NK-92 (cell line): ENCODE results near the gene TPX2.

ENCODE experiments used
- DNase-seq: peaks from one replicate; lab custom pipeline; 2025; ENCODE audit not compliant: unreplicated experiment; lab: John Stamatoyannopoulos, UW

TPX2 gene, protein sequence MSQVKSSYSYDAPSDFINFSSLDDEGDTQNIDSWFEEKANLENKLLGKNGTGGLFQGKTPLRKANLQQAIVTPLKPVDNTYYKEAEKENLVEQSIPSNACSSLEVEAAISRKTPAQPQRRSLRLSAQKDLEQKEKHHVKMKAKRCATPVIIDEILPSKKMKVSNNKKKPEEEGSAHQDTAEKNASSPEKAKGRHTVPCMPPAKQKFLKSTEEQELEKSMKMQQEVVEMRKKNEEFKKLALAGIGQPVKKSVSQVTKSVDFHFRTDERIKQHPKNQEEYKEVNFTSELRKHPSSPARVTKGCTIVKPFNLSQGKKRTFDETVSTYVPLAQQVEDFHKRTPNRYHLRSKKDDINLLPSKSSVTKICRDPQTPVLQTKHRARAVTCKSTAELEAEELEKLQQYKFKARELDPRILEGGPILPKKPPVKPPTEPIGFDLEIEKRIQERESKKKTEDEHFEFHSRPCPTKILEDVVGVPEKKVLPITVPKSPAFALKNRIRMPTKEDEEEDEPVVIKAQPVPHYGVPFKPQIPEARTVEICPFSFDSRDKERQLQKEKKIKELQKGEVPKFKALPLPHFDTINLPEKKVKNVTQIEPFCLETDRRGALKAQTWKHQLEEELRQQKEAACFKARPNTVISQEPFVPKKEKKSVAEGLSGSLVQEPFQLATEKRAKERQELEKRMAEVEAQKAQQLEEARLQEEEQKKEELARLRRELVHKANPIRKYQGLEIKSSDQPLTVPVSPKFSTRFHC

DNA sequence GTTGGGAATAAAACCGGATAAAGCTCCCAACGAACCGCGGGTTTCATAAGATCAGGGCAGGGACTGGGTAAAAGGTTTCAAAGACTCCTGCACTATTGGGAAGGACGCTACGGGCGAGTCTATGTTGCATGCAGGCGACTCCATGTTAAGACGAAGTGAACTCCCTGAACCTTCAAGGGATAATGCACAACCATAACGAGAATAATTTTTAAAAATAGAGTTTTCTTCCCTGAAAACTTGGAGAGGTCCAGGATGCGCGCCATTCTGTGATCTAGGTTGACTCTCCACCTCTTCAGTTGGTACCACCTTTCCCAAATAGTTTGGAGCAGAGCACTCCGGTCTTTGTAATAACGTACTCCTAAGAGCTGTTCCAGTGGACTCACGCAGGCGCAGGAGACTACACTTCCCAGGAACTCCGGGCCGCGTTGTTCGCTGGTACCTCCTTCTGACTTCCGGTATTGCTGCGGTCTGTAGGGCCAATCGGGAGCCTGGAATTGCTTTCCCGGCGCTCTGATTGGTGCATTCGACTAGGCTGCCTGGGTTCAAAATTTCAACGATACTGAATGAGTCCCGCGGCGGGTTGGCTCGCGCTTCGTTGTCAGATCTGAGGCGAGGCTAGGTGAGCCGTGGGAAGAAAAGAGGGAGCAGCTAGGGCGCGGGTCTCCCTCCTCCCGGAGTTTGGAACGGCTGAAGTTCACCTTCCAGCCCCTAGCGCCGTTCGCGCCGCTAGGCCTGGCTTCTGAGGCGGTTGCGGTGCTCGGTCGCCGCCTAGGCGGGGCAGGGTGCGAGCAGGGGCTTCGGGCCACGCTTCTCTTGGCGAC lies at the start of gene TPX2:
Gene TPX2 (plus strand): TSS at position 562 of the 821 bp plus-strand sequence. CDS start 18,187 bp downstream, outside the sequence.
- peak; percentile 40 for DNase-seq

DNA sequence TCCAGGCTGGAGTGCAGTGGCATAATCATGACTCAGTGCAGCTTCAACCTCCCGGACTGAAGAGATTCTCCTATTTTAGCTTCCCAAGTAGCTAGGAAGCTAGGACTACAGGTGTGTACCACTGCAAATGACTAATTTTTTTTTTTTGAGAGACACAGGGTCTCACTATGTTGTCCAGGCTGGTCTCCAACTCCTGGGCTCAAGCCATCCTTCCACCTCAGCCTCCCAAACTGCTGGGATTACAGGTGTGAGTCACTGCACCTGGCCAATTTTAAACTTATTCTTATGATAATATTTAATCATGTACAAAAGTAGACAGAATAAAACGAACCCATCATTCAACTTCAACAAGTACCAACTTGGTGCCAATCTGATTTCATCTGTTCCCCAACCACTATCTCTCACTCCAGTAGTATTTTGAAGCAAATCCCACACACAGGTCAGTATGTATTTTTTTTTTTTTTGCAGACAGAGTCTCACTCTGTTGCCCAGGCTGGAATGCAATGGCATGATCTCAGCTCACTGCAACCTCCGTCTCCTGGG lies 48.9 kb upstream of the TPX2 start:
- DNase-seq: no peak

DNA sequence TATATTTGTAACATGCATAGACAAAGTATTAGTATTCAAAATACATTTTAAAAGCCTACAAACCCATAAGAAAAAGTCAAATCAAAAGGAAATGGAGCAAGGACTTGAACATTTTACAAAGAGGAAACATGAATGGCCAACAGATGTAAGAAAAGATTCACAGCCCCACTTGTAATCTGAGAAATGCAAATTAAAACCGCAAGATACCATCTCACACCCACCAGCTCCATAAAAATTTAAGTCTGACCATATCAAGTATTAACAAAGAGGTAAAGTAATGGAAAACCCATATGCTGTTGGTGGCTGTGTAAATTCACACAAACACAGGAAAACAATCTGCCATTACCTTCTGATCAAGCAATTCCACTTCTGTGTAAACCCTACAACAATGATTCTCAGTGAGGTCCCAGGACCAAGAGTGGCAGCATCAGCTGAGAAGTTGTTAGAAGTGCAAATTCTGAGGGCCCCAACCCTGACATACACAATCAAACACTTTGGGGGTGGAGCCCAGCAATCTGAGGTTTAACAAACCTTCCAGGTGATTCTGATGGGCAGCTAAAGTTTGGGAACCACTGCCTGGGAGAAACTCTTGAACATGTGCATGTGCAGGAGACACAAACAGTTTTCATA lies 47.3 kb upstream of the TPX2 start:
- DNase-seq: no peak

DNA sequence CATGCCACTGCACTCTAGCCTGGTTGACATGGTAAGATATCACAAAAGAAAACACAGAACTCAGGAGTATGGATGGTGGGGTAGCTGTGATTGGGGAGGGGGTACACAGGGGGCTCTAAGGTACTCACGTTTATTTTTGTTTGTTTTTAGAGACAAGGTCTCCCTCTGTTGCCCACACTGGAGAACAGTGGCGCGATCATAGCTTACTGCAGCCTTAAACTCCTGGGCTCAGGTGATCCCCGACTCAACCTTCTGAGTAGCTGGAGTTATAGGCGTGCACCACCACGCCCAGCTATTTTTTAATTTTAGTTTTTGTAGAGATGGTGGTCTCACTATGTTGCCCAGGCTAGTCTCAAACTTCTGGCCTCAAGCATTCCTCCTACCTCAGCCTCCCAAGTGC lies 45.7 kb upstream of the TPX2 start:
- DNase-seq: no peak

DNA sequence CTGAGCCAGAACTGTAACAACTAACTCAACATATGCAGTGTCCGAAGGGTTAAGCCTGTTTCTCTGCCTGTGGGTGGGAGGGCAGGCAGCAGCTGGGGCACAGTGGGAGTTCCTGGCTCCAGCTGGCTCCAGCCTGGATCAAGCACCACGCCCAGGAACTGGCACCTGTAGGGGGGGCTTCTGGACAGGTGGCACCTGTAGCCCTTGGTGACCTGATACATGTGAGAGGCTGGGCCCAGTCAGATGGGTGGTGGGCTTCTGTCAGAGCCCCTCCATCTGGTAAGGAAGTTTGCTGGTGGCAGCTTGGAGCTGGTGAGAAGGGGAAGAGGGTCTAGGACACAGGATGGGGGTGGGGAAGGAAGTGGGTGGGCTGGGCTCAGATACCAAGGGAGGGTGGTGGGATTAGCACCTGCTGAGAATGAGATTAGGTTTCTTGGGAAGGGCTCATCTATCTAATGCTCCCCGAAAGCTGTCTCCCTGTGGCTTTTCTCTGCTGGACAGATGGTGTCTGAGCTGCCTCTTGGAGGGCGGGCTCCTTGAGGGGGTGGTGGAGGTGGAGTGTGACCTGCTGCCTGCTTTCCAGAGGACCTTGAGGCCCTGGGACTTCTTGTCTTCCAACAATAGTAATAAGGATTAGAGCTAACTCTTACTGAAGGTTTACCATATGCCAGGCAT lies 45.0 kb upstream of the TPX2 start:
- no peak for DNase-seq

DNA sequence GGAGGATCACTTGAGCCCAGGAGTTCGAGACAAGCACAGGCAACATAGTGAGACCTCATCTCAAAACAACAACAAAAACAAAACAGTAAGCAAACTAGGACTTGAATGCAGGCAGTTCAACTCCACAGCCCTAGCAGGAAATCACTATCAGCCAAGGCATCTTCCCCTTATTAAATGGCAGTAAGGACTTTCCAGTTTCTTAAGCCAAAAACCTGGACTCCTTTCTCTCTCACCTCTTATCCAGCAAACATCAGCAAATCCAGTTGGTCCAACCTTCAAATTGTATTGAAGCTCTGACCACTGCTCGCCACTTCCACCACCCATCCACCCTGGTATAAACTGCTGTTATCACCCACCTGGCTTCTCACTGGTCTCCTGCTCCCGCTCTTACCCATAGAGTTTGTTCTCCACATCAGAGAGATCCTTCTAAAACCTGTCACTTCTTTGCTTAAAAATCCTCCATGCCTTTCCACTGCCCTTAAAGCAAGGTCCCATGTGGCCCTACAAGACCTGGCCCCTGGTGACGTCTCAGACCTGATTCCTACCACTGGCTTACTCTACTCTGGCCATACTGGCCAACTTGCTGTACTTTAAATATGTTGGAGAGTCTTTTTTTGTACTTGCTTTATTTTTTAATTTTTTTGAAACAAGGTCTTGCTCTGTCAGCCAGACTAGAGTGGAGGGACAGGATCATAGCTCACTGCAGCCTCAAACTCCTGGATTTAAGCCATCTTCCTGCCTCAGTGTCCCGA lies 44.1 kb upstream of the TPX2 start:
- no peak for DNase-seq

DNA sequence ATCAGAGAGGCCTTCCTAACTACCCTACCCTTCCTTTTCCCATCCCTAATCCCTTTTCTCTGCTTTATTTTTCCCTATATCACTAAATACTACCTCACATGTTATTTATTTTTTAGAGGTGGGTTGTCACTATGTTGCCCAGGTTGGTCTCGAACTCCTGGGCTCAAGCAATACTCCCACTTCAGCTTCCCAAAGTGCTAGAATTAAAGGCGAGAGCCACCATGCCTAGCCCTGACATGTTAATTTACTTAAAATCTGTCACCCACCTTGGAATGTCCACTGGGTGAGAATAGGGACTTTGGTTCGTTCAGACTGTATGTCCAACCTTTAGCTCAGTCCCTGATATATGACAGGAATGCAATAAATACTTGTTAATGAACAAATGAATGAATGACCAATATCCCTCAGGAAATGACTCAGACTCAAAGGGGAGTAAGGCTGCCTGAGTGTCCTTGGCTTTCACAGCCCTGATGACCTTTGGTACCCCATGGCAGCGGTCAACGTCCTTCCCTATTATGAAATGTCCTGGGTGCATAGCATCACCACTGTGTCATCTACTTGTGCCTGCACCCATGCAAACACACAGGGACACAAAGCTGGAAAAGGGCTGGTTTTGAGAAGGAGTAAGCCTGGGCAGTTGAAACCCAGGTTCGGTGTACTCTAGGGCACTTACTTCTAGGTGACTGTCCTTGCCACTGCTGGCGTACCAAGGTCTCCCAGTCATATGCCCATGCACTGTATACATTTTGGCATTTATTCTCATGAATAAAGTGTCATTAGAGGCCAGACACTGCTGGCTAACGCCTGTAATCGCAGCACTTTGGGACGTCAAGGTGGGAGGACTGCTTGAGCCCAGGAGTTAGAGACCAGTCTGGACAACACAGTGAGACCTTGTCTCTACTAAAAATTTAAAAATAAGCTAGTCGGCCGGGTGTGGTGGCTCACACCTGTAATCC lies 43.0 kb upstream of the TPX2 start:
- DNase-seq: no peak

DNA sequence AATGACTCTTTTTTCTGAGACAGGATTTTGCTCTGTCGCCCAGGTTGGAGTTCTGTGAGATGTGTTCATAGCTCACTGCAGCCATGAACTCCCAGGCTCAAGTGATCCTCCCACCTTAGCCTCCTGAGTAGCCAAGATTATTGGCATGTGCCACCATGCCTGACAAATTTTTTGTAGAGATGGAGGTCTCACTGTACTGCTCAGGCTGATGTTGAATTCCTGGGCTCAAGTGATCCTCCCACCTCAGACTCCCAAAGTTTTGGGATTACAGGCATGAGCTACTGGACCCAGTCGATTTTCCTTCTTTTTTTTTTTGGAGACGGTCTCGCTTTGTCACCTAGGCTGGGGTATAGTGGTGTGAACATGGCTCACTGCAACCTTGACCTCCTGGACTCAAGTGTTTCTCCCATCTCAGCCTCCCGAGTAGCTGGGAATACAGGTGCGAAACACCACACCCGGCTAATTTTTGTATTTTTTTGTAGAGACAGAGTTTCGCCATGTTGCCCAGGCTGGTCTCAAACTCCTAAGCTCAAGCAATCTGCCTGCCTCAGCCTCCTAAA lies 40.8 kb upstream of the TPX2 start:
- DNase-seq: no peak

DNA sequence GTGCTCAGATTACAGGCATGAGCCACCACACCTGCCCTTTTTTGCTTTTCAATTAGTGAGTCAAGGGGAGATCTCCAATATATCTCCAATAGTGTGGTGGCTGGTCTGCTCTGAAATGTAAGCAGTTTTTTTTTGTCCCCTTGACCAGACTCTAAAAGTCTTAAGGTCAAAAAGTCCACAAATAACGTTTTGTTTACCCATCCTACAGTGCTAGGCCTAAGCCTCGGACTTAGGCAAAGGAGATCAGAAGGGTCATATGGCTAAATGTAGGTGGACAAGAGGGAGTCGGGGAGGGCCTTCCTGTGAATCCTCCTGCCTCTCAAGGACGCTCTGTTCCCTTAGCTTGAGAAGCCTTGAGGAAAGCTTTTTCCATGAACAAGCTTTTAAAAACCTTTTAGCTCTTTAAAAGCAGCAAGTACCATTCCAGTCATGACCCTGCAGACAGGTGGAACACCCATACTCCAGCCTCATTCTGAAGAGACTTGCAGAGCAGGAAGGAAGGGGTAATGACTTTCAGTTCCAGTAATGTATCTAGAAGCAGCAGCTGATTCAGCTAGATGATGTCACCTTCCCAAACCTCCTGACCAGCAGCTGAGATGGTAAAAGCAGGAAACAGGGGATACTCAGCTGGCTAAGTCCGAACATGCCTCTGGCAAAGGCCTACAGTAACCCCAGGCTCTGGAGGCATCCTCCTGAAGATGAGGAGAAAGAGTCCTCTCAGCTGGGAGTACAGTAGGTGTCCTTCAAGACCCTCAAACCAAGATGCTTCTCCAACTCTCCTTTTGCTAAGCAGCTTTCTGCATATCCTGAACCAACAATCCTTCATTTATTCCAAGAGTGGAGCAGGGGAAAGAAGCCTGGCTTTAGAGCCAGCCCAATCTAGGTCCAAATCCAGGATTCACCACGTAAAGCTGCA lies 40.0 kb upstream of the TPX2 start:
- no peak for DNase-seq

DNA sequence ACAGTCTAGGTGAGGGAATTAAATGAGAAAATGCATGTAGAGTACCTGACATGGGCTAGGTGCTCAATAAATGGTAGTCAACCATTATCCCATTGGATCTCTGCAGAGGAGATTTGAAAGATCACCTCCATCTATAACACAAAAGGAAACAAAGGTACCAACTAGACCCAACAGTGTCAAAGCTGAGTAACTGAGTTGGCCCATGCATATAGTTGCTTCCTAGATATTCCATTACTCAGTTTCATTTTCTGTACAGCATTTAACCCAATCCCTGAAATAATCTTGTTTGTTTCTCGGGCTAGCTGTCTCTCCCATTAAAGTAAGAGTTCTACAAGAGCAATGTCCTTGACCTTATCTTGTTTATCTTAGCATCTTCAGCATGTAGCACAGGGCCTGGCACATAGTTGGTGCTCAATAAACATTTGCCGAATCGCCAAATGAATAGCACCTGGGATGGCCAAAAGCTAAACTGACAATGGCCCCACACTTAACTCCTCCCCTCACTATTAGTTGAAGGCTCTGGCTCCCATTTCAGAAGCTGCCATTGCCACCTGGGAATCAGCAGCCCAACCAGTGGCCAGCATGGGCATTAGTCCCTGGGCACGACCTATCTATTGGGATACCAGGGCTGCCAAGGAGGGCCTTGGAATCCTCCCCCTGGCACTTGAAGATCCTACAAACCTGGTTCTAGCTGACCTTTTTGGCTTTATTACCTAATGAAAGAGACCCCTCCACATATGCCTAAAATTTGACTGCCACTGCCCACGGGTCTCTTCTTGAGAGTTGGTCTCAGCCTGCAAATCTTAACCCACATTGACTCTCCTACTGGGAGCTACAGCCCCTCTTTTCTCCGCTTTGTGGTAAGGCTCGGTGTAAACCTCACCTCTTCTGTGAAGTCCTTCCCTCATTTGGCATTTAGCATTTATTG lies 39.0 kb upstream of the TPX2 start:
- DNase-seq: no peak

DNA sequence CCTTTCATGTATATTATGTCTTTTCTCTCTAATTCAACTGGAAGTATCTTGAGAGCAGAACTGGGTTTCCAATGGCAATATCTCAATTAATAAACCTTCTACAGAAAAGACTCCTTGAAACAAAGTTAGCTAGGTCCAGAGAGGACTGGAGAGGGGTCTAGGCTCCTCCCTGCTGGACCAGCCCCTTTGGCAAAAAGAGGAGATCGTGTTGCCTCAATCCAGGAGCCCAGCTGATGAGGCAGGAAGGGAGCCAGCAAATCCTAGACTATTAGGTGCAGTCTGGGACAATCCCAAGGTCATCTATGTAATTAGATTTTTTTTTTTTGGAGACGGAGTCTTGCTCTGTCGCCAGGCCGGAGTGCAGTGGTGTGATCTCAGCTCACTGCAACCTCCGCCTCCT lies 38.3 kb upstream of the TPX2 start:
- DNase-seq: no peak

DNA sequence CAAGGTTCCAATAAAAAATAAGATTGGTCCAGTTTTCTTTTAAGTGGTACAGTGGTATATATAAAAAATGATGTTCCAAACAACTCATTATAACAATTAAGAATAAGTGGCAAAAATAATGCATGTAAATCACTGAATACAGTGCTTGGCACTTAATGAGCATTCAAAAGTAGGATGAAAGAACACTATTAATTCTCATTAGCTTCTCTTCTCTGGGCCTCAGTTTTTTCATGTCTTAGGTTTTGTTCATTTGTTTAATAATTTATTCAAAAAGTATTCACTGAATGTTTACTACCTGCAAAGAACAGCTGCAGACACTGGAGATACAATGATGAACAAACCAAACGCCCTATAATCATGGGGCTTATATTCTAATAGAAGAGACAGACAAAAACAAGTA lies 37.5 kb upstream of the TPX2 start:
- no peak for DNase-seq

DNA sequence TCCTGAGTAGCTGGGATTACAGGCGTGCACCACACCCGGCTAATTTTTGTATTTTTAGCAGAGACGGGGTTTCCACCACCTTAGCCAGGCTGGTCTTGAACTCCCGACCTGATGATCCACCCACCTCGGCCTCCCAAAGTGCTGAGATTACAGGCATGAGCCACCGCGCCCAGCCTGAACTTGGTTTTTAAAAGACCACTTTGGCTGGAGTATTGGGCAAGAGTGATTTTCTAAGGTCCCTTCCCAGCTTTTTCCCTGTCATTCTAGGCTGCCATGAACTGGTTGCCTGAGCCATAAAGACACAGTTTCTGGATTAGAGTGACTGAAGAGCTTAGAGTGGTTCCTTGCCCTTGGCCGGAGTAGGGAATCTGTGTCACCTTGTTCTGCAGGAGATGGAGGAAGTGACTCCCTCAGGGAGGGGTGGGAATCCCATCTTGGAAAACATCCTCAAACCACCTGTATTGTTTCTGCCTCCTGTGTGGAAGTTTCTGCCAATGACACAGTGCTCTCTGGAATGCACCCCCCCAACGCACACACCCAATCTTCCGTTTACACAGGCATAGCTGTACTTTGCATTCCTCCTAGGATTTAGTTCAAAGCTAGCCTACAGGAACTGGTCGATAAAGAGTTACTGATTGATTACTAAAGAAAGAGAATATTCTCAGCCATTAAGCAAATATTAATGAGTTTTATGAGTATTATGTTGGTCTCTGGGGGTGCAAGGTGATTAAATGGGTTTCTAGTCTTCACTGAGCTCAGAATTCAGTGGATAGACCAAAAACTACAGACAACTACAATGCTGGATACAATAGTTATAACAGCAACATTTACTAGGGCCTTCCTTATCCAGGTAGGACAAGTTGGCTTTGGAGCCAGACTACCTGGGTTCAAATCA lies 34.6 kb upstream of the TPX2 start:
- no peak for DNase-seq

DNA sequence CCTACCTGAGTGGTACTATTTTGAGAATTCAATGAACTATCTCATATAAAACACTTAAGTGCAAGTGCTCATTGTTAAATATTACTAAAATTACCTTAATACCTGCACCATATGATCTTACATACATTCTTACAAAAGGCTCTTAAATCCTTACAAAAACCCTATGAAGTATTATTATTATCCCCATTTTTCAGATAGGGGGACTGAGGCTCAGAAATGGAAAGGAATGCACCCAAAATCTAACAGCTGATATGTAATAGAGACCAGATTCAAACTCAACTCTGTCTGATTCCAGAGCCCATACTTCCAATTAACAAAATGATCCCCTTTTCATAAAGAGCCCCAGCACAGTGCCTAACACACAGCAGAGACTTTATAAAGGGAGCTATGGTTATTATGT lies 33.9 kb upstream of the TPX2 start:
- no peak for DNase-seq
